HG03354 (cell line): ENCODE measurements around the gene GOLGA8B.
"Not testable (repeated sequence)": the region's sequence is repeated elsewhere in the genome, so short reads cannot be mapped to it uniquely, and the experiment has no call there.

ENCODE experiments used
- ATAC-seq: cut with Tn5 transposase; IDR thresholded peaks from one replicate; pipeline ENCODE4 v1.9.1; 2021; ENCODE audit warnings: mild to moderate bottlenecking; ENCODE audit not compliant: unreplicated experiment, poor library complexity, severe bottlenecking

GOLGA8B gene

DNA sequence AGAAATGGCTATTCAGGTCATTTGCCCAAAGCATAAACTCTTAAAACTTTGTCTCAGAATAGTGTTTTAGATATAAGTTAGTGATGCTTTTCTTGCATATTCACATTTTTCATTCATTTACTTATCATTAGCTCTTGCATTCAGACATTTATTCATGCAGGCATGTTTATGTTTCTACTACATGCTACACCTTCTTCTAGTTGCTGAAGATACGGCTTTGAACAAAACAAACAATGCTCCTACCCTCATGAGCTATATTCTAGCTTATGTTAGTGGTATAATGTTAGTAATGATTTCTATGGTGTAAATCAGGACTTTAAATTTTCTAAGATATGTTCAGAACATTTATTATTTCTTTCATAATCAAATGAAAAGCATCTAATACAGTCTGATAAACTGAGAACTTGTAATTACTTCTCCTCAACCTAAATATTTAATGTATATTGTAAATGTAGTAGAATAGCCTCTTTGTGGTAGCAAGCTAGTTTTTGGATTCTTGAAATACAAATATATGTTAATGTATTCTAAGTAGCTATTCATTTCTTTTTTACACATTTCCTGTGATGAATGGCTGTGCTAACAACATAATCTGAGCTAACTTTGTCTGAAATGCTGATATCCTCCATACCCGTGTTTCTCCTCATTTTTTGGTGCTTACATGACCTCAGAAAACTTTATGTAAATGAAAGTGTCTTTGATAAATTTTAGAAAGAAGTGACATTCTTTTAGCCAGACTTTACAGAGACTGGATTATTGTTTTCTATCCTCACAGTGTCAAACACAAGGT is 15.5 kb upstream of the GOLGA8B start:
- ATAC-seq = no peak

DNA sequence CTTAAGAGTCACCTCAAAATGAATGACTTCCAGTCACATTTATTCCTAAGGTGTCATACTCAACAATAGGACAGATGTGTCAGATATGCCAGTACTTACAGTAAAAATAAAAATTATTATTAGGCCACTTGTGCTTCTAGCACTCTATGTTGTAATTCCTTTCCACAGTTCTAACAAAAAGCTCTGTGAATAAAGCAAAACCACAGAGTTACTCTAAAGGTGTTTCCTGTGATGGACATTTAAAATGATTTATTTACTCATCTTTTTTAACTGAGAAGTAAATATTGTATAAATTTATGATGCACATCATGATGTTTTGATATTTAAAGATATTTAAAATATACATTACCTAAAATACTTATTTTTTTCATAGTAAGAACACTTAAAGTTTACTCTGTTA is 13.9 kb upstream of the GOLGA8B start:
- no peak for ATAC-seq

DNA sequence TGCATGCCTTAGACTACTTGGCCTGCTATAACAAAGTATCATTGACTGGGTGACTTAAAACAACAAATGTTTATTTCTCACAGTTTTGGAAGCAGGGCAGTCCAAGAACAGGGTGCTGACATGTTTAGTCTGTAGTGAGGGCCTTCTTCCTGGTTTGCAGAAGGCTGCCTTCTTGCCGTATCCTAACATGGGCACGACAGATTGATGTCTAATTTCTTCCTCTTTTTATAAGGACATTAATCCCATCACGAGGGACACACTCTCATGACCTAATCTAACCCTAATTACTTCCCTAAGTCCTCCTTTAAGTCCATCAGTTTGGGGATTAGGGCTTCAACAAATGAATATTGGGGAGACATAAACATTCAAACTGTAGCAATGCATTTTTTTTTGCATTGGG is 10.9 kb upstream of the GOLGA8B start:
- no peak for ATAC-seq

DNA sequence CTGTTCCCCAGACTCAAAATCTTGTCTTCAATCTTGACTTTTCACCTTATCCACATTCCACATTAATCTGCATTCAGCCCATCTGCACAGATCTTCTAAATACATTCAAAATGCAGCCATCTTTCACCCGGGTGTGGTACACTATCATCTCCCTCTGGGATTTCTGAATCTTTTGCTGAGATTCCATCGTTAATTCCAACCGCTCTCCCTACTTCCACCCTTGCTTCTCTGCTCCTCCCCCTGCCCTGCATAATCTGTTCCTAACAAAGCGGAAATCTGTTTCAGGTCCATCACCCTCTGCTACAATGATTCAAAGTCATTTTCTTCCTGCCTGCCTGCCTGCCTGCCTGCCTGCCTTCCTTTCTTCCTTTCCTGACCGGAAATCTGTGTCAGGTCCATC is 7.9 kb upstream of the GOLGA8B start:
- no peak for ATAC-seq

DNA sequence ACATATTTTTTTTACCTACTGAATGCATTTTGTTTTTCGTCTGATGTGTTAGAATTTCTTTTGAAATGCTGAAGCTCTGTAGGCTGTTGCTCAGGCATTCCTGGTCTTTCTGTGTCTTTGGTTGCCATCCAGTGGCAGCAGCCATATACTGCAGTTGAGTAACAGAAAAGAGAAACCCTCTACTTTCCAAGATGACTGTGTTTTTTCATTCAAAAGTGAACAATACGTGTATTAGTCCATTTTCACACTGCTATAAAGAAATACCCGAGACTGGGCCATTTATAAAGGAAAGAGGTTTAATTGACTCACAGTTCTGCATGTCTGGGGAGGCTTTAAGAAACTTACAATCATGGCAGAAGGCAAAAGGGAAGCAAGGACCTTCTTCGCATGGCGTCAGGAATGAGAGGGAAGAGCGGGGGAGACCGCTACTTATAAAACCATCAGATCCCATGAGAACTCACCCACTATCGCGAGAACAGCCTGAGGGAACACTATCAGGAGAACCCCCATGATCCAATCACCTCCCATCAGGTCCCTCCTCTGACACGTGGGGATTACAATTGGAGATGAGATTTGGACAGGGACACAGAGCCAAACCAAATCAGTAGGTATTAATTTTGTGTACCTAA is 4.7 kb upstream of the GOLGA8B start:
- ATAC-seq = peak; percentile 37

DNA sequence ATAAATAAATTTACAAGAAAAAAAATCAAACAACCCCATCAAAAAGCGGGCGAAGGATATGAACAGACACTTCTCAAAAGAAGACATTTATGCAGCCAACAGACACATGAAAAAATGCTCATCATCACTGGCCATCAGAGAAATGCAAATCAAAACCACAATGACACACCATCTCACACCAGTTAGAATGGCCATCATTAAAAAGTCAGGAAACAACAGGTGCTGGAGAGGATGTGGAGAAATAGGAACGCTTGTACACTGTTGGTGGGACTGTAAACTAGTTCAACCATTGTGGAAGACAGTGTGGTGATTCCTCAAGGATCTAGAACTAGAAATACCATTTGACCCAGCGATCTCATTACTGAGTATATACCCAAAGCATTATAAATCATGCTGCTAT is 2.5 kb upstream of the GOLGA8B start:
- not testable (repeated sequence) for ATAC-seq

DNA sequence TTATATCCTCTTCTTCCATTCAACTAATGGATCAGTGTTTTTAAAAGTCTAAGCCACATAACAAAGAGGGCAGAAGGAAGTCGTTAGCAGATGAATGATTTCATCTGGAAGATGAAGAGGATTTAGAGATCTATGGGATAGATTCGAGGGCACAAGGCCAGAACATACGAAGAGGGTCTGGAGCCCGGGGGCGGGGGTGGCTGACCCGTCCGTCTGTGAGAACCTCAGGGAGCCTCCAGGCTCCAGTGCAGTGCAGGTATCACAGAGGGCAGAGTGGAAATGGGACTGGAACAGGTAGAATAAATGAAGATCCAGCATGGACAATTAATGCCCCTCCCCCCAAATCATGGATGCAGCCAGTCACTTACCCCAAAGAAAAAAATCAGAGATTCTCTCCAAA is 1.5 kb upstream of the GOLGA8B start:
- ATAC-seq = no peak

DNA sequence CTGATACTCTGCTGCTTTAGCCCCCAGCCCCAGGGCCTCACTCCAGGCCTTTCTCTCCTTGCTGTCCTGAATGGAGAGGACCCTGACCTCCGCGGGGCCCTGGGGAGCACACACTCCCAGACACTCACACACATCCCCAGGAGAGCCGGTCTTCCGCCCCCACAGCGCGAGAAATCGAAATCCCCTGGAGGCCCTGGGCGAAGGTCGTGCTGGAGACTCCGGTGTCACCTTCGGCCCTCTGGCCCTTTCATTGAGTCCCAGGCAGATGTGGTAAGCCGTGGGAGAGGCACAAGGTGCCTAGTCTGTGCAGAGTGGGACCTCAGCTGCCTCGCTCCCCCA is 848 bp upstream of the GOLGA8B start:
- ATAC-seq = no peak

DNA sequence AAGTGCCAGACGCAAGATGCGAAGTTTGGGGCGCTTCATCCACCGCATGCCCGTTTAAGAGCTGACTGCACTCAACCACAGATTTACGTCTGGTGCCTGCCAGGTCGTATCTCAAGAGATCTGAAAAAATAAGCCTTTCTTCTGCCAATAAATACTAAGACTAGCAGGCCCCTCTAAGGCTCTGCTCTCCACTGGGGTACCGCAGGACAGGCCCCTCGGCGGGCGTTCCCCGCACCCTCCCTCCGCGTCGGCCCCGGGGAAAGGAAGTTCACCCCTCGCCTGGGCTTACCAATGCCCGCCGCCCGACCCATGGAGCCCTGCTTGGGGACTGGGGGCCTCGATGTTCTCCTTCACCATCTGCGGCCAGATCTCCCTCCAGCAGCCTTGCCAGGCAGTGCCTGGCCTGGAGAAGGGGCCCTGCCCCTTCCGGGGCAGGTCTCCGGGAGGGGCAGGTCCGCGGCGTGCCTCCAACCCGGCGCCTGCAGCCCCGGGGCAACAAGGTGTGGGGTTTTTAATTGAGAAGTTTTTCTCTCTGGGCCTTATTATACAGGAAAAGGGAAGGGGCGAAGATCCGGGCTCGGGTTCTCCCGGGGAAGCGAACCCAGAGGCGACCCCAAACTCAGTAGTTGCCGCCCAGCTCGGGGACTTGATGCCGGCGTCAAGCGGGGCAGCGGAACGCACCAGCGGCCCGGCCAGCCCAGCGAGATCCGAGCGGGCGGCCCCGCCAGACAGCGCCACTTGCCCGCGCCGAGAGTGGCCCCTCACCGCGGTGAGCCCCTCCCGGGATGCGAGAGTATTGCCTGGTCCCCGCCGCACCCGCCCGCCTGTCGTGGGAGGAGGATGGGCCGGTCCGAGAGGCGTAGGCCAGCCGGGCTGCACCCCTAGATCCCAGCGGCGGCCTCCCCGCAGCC is 735 bp downstream of the GOLGA8B start:
- peak; percentile 53 for ATAC-seq

DNA sequence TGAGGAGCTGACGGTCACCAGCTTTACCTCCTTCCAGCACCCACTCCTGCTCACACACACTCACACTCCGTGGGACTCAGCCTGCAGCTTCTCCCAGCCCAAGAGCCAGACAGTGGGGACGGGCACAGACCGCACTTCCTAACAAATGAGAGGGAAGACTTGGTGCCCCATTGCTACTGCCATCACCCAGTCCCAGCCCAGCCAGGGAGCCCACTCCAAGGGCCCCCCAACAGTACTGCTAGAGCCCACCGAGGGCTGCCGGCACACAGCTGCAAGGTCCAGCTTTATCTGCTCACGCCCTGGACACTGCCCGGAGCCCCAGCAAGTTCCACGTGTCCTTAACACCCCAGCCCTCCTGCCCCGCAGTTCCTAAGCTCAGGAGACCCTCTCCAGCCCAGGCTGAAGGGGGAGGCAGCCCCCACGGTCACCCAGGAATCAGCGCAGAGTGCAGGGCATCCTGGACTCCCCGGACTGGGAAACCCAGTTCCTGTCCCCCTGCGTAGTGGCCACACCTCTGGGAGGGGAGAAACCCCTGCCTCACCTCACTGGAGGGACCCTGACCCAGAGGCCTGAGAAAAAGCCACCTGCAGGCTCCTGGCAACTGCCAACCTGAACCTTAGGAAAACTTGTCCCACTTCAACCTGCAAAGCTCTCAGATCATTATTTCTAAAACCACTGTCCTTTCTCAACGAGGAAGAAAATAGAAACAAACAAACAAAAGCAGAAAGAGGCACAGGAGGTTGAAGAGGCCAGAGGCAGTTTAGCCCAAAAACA is 1.6 kb downstream of the GOLGA8B start:
- ATAC-seq = not testable (repeated sequence)

DNA sequence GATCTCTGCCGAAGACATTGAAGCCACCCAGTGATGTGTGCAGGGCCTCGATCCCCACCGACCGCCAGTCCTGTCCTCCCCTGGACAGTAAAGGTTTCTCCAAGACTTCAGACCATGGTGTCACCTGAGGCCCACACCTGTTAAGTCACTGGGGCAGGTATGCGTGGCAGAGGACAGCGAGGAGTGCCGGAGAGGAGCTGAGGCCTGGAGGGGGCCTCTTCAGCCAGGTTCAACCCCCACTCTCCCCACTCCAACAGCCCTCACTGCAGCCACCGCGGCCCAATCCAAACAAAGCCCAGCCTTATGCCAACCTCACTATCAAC is 2.4 kb downstream of the GOLGA8B start:
- no peak for ATAC-seq

DNA sequence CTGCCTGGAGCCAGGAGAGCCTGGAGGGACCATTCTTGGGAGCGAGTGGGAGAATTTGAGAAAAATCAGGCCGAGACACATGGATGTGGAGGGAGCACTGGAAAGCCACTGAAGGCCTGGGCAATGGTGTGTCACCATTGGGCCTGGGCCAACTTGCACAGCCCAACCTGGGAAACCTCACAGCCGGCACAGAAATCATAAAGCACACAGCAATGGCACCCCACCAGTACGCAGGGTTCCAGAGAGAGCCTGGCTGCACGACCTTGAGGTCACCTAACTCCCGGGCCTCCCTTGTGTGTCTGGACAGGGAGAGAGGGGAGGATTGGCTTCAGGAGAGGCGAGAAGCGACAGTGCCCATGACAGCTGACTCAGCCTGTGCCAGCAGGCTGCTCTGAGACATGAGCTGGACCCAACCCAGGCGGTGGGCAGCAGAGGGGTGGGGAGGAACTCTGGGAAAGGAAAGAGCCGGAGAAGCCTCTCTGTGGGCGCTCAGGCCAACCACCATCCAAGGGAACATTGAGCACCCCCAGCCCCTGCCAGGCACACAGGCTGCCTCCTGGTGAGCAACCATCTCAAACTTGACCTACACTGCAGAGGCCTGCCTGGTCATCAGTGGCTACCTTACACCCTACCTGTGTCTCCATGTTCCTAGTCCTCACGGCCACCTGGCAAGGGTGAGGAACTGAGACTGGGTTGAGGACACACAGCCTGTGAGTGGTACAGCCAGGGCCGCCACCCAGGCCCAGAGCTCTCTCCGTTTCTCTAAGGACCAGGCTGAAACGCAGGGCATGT is 3.0 kb downstream of the GOLGA8B start:
- not testable (repeated sequence) for ATAC-seq

DNA sequence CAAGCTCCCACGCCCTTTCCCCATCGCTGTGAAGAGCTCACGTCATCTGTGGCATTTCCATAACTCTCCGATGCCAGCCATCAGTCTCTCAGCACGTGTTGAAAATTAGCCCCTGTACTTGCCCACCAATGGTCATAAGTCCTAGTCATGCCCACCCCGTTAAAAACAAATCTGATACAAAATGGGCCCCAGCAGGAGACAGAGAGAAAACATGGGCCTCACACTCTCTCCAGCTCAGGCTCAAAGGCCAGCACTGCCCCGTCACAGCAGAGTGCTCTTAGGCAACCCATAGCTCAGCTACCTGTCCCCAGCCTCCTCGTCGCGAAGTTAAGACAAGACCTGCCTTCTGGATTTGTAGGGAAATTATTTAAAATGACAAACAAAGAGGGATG is 5.2 kb downstream of the GOLGA8B start:
- ATAC-seq = no peak

DNA sequence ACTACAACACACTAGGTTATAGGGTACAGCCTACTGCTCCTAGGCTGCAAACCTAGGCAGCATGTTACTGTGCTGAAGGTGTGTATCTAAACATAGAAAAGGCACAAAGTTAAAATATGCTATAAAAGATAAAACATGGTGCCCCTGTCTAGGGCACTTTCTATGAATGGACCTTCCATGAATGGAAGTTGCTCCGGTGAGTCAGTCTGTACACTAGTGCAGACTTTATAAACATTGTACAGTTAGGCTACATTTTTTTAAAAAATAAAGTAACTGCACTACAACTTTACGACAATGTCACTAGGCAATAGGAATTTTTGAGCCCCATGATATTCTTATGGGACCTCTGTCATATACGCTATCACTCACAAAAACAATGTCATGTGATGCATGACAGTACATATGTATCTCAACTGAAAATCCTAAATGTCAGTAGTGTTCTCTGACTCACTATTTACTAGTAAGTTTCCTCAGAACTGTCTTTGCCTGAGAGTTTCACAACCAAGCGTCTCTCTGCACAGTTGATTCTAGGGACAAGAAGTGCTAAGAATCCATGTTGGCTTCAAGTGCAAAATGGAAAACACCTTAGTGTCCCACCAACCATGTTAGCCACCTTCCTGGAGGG is 5.7 kb downstream of the GOLGA8B start:
- not testable (repeated sequence) for ATAC-seq

DNA sequence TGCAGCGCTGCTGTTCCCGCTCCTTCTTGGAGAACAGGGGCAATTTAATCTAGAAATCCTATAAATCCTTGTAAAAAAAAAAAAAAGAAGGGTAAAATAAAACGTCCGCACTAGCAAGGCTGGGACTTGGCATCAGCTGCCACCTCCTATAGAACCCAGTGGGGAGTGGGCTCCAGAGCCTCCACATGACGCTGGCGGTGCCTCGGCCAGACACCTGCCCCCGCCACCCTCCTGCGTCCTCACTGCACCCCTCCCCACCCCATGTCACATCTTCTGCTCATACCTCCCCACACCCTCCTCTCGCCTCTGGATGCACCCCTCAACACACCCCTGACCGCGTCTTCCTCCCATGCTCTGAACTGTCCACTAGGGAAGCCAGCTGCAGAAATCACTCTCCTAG is 8.4 kb downstream of the GOLGA8B start:
- not testable (repeated sequence) for ATAC-seq

DNA sequence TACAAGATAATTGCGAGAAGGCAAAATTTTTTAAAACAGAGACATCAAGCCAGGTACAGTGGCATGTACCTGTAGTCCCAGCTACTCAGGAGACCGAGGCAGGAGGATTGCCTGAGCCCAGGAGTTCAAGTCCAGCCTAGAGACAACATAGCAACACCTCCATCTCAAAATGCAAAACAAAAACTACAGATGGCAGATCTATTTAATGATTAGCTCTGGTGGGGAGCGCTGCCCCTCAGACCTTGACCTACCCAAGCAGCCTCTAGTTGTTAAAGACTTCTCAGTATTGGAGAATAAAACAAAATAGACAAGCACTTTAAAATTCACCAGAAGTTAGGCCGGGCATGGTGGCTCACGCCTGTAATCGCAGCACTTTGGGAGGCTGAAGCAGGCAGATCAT is 10.5 kb downstream of the GOLGA8B start:
- ATAC-seq = peak; percentile 76

DNA sequence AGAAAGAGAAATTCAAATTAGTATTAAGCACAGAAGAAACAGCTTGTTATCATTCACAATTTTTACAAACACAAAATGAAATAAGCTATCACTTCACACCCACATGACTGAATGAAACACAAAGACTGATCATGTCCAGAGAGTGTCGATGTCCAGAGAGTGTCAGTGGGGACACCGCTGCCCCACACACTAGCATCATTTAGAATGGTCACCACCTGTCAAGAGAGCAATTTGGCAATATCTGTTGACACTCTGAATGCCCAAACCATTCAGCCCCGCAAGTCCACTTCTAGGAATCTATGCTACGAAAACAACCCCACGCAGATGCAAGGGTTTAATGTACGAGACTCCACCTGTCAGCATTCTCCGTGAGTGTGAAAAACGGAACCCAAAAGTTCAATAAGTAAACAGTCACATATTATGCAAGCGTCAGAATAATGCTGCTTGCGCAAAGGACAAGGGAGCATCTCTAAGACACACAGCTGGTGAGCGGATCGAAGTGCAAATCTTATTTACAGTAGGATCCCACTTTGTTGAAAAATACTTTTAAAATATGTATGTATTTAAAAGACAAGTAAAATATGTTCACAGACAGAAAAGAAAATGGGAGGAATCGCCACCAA is 11.3 kb downstream of the GOLGA8B start:
- ATAC-seq = not testable (repeated sequence)

DNA sequence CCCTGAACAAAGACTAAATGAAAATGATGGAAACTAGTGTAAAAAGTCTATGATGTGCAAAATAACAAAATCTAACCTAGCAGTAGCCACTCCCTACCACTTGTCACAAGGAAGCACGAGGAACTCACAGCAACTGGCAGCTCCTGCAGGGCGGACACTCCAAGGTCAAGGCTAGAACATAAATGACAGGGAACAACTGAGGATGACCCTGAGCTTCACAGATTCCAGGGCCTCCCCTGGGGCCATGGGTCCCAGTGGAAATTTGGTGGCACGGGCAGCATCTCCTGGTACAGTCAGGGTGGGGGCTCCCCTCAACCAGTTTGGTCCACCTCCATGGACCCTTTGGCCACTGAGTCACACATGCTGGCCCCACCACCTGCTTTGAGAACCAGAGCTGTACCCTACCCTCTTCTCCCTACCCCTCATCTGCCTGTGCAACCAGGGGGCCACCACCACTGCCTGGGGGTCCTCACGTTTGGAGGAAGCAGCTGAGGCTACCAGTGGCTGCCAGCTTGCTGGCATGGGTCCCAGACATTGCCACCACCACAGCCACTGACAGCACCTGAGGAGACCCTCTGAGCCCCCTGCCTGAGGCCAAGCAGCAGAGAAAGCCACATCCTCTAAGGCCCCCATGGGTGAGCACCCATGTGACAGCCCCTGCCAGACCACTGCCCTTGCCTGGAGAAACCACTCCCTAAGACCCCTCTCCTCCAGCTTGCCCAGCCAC is 13.6 kb downstream of the GOLGA8B start:
- not testable (repeated sequence) for ATAC-seq
